GM21576 (cell line): ENCODE measurements around the gene FAT1.
"Not testable (repeated sequence)": the region's sequence is repeated elsewhere in the genome, so short reads cannot be mapped to it uniquely, and the experiment has no call there.

ENCODE experiments used
- ATAC-seq: cut with Tn5 transposase; IDR thresholded peaks from one replicate; pipeline ENCODE4 v1.9.1; 2021; ENCODE audit warnings: mild to moderate bottlenecking, moderate library complexity; ENCODE audit not compliant: unreplicated experiment

FAT1 gene

GRCh38 chr4:186699298-186699697, 24.4 kb downstream of the FAT1 start:
- no peak for ATAC-seq

- ATAC-seq, result no peak
These were observed 25.1 kb downstream of the FAT1 start for GRCh38 chr4:186698525-186698924.

- no peak for ATAC-seq
These were observed 25.6 kb downstream of the FAT1 start for GRCh38 chr4:186698028-186698427.

GRCh38 chr4:186695392-186695791, 28.3 kb downstream of the FAT1 start:
- no peak for ATAC-seq

GRCh38 chr4:186693894-186694293, 29.8 kb downstream of the FAT1 start:
- no peak for ATAC-seq

- no peak for ATAC-seq
These were observed 30.4 kb downstream of the FAT1 start for GRCh38 chr4:186693159-186693815.

GRCh38 chr4:186691396-186691795, 32.3 kb downstream of the FAT1 start:
- no peak for ATAC-seq

- ATAC-seq, result no peak
These were observed 34.2 kb downstream of the FAT1 start for GRCh38 chr4:186689476-186689875.

GRCh38 chr4:186688150-186688943, 35.3 kb downstream of the FAT1 start:
- no peak for ATAC-seq

GRCh38 chr4:186687265-186687664, 36.4 kb downstream of the FAT1 start:
- no peak for ATAC-seq

GRCh38 chr4:186685767-186686183, 37.9 kb downstream of the FAT1 start:
- ATAC-seq, result no peak

GRCh38 chr4:186684889-186685309, 38.8 kb downstream of the FAT1 start:
- ATAC-seq, result no peak

- ATAC-seq, result no peak
These were observed 39.4 kb downstream of the FAT1 start for GRCh38 chr4:186684220-186684619.

- ATAC-seq, result no peak
These were observed 43.0 kb downstream of the FAT1 start for GRCh38 chr4:186680641-186681040.

- ATAC-seq, result no peak
These were observed 47.0 kb downstream of the FAT1 start for GRCh38 chr4:186676531-186677161.

- no peak for ATAC-seq
These were observed 53.9 kb downstream of the FAT1 start for GRCh38 chr4:186669735-186670134.

GRCh38 chr4:186669159-186669731, 54.4 kb downstream of the FAT1 start:
- no peak for ATAC-seq

- no peak for ATAC-seq
These were observed 56.9 kb downstream of the FAT1 start for GRCh38 chr4:186666750-186667149.

- ATAC-seq, result no peak
These were observed 57.4 kb downstream of the FAT1 start for GRCh38 chr4:186666252-186666651.

- ATAC-seq, result no peak
These were observed 63.3 kb downstream of the FAT1 start for GRCh38 chr4:186660403-186660802.

GRCh38 chr4:186659935-186660334, 63.7 kb downstream of the FAT1 start:
- ATAC-seq, result no peak

- not testable (repeated sequence) for ATAC-seq
These were observed 64.2 kb downstream of the FAT1 start for GRCh38 chr4:186659456-186659855.
